K562 (cell line): ENCODE data around the gene LONRF2. TPM values are rescaled to one million over a fixed set of nuclear protein-coding genes. Genes with fewer than 3 reads are reported as not detected.
A peak's percentile ranks its signal among the peaks of the same experiment; 100 is the strongest.

Experiments
- CBFA2T2 ChIP-seq: fragments of 450-650 bp; conservative IDR thresholded peaks from 2 replicates; pipeline ENCODE4 v1.6.1; 2017; ENCODE audit warnings: mild to moderate bottlenecking
- HBP1 ChIP-seq: fragments of 450-650 bp; formaldehyde crosslinking; IDR thresholded peaks from 2 replicates; pipeline ENCODE4 v1.4.0; 2022; ENCODE audit warnings: missing genetic modification characterization
- HMG20A ChIP-seq: fragments of 450-650 bp; formaldehyde crosslinking; conservative IDR thresholded peaks from 2 replicates; pipeline ENCODE4 v1.4.0; 2020; ENCODE audit warnings: mild to moderate bottlenecking, mixed read lengths
- LARP7 ChIP-seq: fragments of 450-650 bp; IDR thresholded peaks from 2 replicates; pipeline ENCODE4 v1.6.1; 2016
- MTA2 ChIP-seq: fragments of 450-650 bp; IDR thresholded peaks from 2 replicates; pipeline ENCODE4 v1.6.1; 2016; ENCODE audit warnings: low read depth
- NFIC ChIP-seq: fragments of 450-650 bp; IDR thresholded peaks from 2 replicates; pipeline ENCODE4 v1.6.1; 2017; ENCODE audit warnings: mild to moderate bottlenecking, inconsistent platforms
- NR4A1 ChIP-seq, 2 experiments: fragments of 250-450 bp in 1 of 2; fragments of 450-650 bp in 1 of 2; sonication (Bioruptor Pico) in 1 of 2; IDR thresholded peaks; 2 replicates each; pipeline versions ENCODE4 v1.4.0 to v1.6.1; 2016 to 2020; ENCODE audit warnings: mild to moderate bottlenecking in 2 of 2, missing compliant biosample characterization in 1 of 2, missing genetic modification characterization in 1 of 2, moderate library complexity in 1 of 2
- PHTF2 ChIP-seq: fragments of 250-450 bp; sonication (Bioruptor Pico); IDR thresholded peaks from 2 replicates; pipeline ENCODE4 v1.5.0; 2021; ENCODE audit warnings: mild to moderate bottlenecking
- RAD21 ChIP-seq, 2 experiments: fragments of 250-450 bp in 1 of 2; fragments of 450-650 bp in 1 of 2; sonication (Bioruptor Pico) in 1 of 2; formaldehyde crosslinking in 1 of 2; IDR thresholded peaks in 1 of 2; conservative IDR thresholded peaks in 1 of 2; 2 replicates each; pipeline versions ENCODE4 v1.4.0 to v1.8.0; 2020 to 2022; ENCODE audit warnings: mild to moderate bottlenecking in 2 of 2, moderate library complexity in 1 of 2
- RFX7 ChIP-seq: fragments of 250-450 bp; sonication (Bioruptor Pico); IDR thresholded peaks from 2 replicates; pipeline ENCODE4 v1.5.1; 2021; ENCODE audit warnings: mild to moderate bottlenecking
- SPI1 ChIP-seq: IDR thresholded peaks from 2 replicates; pipeline ENCODE4 v1.6.1; 2011; ENCODE audit warnings: low read depth, low read length, control low read depth, borderline replicate concordance
- SRSF3 ChIP-seq: fragments of 200-400 bp; formaldehyde crosslinking; IDR thresholded peaks from 2 replicates; pipeline ENCODE4 v1.6.1; 2016; ENCODE audit warnings: mild to moderate bottlenecking, low read length, moderate library complexity; ENCODE audit not compliant: insufficient read depth
- TSC22D4 ChIP-seq: fragments of 450-650 bp; IDR thresholded peaks from 2 replicates; pipeline ENCODE4 v1.6.1; 2016; ENCODE audit warnings: missing genetic modification characterization, missing biosample characterization, control low read depth
- ZEB2 ChIP-seq: fragments of 450-650 bp; IDR thresholded peaks from 2 replicates; pipeline ENCODE4 v1.6.1; 2016
- polyA plus RNA-seq, 8 experiments: library from polyadenylated mRNA; depleted of rRNA in 4 of 8; stranded (reverse) in 5 of 8; unstranded in 3 of 8; fragments of >200 nt; fragmentation: Nextera tagmentation in 2 of 8; fragmentation: Illumina TruSeq in 1 of 8; extraction: Ambion mirVana in 2 of 8; extraction: Trizol in 1 of 8; gene quantifications; 2 replicates each; pipeline versions ENCODE4 v1.2.1 to v1.2.3, GENCODE V29; 2011 to 2014; ENCODE audit warnings: inconsistent platforms in 1 of 8, missing spikeins in 1 of 8
- total RNA-seq, 7 experiments: library from RNA; depleted of rRNA in 6 of 7; stranded (reverse); fragments of >200 nt in 6 of 7; fragmentation: Illumina TruSeq in 2 of 7; extraction: Trizol in 2 of 7; gene quantifications; 2 replicates each; pipeline versions ENCODE4 v1.2.1 to v1.2.3, GENCODE V29; 2011 to 2021; ENCODE audit warnings: low replicate concordance in 1 of 7

Gene LONRF2
- total and polyA plus RNA-seq, 9 of the 15 experiments (the other 6 are each of a cell fraction or from before 2014, with no cell fraction given) = 0.35 to 5.0 (median 2.7) TPM

- TF ChIP-seq SPI1 = peak; percentile 95
- TF ChIP-seq ZEB2 = no peak
- peak; percentile 37; the same call in 1 of the 2 replicates for TF ChIP-seq LARP7
- no peak for TF ChIP-seq NR4A1 (CRISPR knock-in tag; IDR thresholded peaks at IDR 0.05)
- no peak for TF ChIP-seq NR4A1 (tag; IDR thresholded peaks at IDR 0.05)
- TF ChIP-seq HMG20A (CRISPR knock-in tag) = no peak
- TF ChIP-seq SRSF3 = no peak
- TF ChIP-seq HBP1 (CRISPR knock-in tag) = 0 out of 2 replicates have a peak, but pooled peaks have one; percentile 59
- no peak for TF ChIP-seq RFX7 (CRISPR knock-in tag)
- no peak for TF ChIP-seq MTA2
- no peak for TF ChIP-seq PHTF2 (CRISPR knock-in tag)
- peak in 1 of 2 experiments; percentile 57; a peak in 3 of 4 replicates for TF ChIP-seq RAD21 (CRISPR knock-in tag; conservative IDR thresholded peaks at IDR 0.05 in 1 of 2, IDR thresholded peaks at IDR 0.05 in 1 of 2)
- peak; percentile 72 for TF ChIP-seq NFIC
- peak; percentile 13; the same call in 1 of the 2 replicates for TF ChIP-seq TSC22D4 (tag)
- no peak for TF ChIP-seq CBFA2T2
Observed at GRCh38 chr2:100246163-100247145, 75.8 kb downstream of the LONRF2 start (continued).
